Measurements from ENCODE around the gene SLC16A10. TPM values are rescaled to one million over a fixed set of nuclear protein-coding genes. Genes with fewer than 3 reads are reported as not detected.

Gene SLC16A10
- total and polyA plus RNA-seq, 2 of the 8 experiments (the other 6 are each of a cell fraction or from before 2014, with no cell fraction given), result 18.6 to 23.2 TPM

- H3K14ac ChIP-seq (ENCODE audit: insufficient read length), result no peak overlapping the region
- POLR2A ChIA-PET (ENCODE audit: partially characterized antibody), result interaction anchor here (2.3 kb wide), 1 partner anchor 11 kb away, joined by 8 read pairs; no protein-coding TSS in a partner anchor
- FAIRE-seq (no peak), DNase-seq (ENCODE audit: low read depth in 1 of 2, low spot score in 2 of 2) (no peak)
- CTCF ChIA-PET (ENCODE audit: partially characterized antibody), result interaction anchor here (1.3 kb wide), 1 partner anchor 61 kb away, joined by 8 read pairs; no protein-coding TSS in a partner anchor
- H4K8ac ChIP-seq (ENCODE audit: extremely low read depth, insufficient read depth, low read length), result no peak overlapping the region
- H4K91ac ChIP-seq (replicated peaks; ENCODE audit: insufficient read length, low read length), result no peak overlapping the region
- H3K27me3 ChIP-seq (replicated peaks in 1 of 4; ENCODE audit: control insufficient read depth in 3 of 4, extremely low read depth in 1 of 4, insufficient read depth in 3 of 4, low read length in 3 of 4), result no peaks in the 10 kb centered on the region
- H3K27ac ChIP-seq (ENCODE audit: low read depth, low read length), result no peak overlapping the region
- no peak overlapping the region for H3K18ac ChIP-seq (ENCODE audit: extremely low read depth, low read length)
- no peaks in the 10 kb centered on the region for H4K20me1 ChIP-seq (replicated peaks in 1 of 2; ENCODE audit: control insufficient read depth in 1 of 2, insufficient read depth in 2 of 2, low read length in 2 of 2)
- no peak overlapping the region for H3K4me3 ChIP-seq (ENCODE audit: extremely low read depth in 1 of 4, insufficient read depth in 2 of 4, low read depth in 3 of 4, low read length in 4 of 4)
- no peak overlapping the region for H2BK20ac ChIP-seq (ENCODE audit: low read length)
- no peaks in the 10 kb centered on the region for H3K79me2 ChIP-seq (ENCODE audit: control insufficient read depth in 1 of 2, insufficient read depth in 2 of 2, low read length in 2 of 2)
- H4K5ac ChIP-seq (ENCODE audit: insufficient read length, low read depth, low read length), result no peak overlapping the region
- H3K4me1 ChIP-seq (replicated peaks in 1 of 4; ENCODE audit: control insufficient read depth in 3 of 4, insufficient read depth in 4 of 4, low read length in 3 of 4), result no peaks in the 10 kb centered on the region; a peak in 2 of 7 replicates
- no peak overlapping the region for H2BK12ac ChIP-seq (ENCODE audit: low read depth, low read length)
- no peak overlapping the region for H2AFZ ChIP-seq (ENCODE audit: low read length)
- no peak overlapping the region for H2BK5ac ChIP-seq (ENCODE audit: low read depth, low read length)
- no peak overlapping the region for H2BK15ac ChIP-seq (ENCODE audit: low read length)
- no peaks in the 10 kb centered on the region for H3K36me3 ChIP-seq (ENCODE audit: control insufficient read depth in 2 of 4, insufficient read depth in 4 of 4, low read length in 3 of 4)
- no peaks in the 10 kb centered on the region for H3K23me2 ChIP-seq (ENCODE audit: low read depth, low read length)
- TF ChIP-seq JUND (IDR thresholded peaks at IDR 0.05; ENCODE audit: low read length), result no peak
- TF ChIP-seq RBBP5 (IDR thresholded peaks at IDR 0.05; ENCODE audit: borderline replicate concordance, low read depth, low read length), result no peak
- no peak for TF ChIP-seq RAD21 (IDR thresholded peaks at IDR 0.05 in 1 of 2, conservative IDR thresholded peaks at IDR 0.05 in 1 of 2; ENCODE audit: low read depth in 2 of 2, low read length in 2 of 2)
- no peak for TF ChIP-seq CBX5 (IDR thresholded peaks at IDR 0.05; ENCODE audit: low read depth, low read length)
- TF ChIP-seq YY1 (IDR thresholded peaks at IDR 0.05; ENCODE audit: low read depth, low read length), result no peak
- H3K4me2 ChIP-seq (ENCODE audit: insufficient read depth in 1 of 2, low read depth in 2 of 2, low read length in 2 of 2), result no peak overlapping the region
- H3K9ac ChIP-seq (replicated peaks in 1 of 4; ENCODE audit: extremely low read depth in 1 of 4, low read depth in 3 of 4, low read length in 3 of 4), result no peak overlapping the region
- no peak overlapping the region for H3K4ac ChIP-seq (replicated peaks; ENCODE audit: insufficient read length, low read depth, low read length)
- no peaks in the 10 kb centered on the region for H3K9me3 ChIP-seq (ENCODE audit: insufficient read depth in 2 of 2, low read depth in 1 of 2, low read length in 1 of 2)
- no peak overlapping the region for H3K23ac ChIP-seq (ENCODE audit: insufficient read length)
- no peak overlapping the region for H3K56ac ChIP-seq (replicated peaks; ENCODE audit: insufficient read length, low read depth, low read length)
- WGBS, 2 experiments (ENCODE audit: extremely low coverage in 1 of 2, insufficient coverage in 1 of 2, insufficient read length in 1 of 2, insufficient replicate concordance in 2 of 2, low coverage in 1 of 2, low lambda C conversion rate in 2 of 2, missing lambda C conversion rate in 1 of 2), result 96% methylated on average over 2 of the region's 2 CpGs; no CpG with 5 or more reads in 1 of the 2 experiments
- no peaks in the 10 kb centered on the region for H3K79me1 ChIP-seq (ENCODE audit: low read depth, low read length)
- no peak overlapping the region for H2AK5ac ChIP-seq (ENCODE audit: low read depth, low read length)
- H2BK120ac ChIP-seq (replicated peaks; ENCODE audit: low read depth, low read length), result no peak overlapping the region
Measured at GRCh38 chr6:111118826-111119225, 31.5 kb downstream of the SLC16A10 start.
